GM19324 (cell line): ENCODE results near the gene FAM107B.

Source experiments
- ATAC-seq: cut with Tn5 transposase; IDR thresholded peaks from one replicate; pipeline ENCODE4 v1.9.1; 2021; ENCODE audit warnings: mild to moderate bottlenecking, moderate library complexity; ENCODE audit not compliant: unreplicated experiment, low FRiP score

FAM107B gene

DNA sequence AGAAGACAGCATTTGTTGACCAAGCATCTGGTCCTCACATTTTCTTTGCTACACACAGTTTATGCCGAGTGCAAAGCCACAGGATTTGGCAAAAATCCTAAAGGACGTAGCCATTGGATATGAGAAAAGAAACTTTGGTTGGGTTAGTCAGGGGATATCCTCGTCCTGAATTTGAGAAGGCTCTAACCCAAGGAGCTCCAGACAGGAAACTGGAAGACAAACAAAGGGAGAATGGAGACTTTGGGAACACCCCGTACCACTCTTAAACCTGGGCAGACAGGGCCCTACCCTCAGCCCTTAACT is 297.3 kb downstream of the FAM107B start:
- ATAC-seq = no peak

DNA sequence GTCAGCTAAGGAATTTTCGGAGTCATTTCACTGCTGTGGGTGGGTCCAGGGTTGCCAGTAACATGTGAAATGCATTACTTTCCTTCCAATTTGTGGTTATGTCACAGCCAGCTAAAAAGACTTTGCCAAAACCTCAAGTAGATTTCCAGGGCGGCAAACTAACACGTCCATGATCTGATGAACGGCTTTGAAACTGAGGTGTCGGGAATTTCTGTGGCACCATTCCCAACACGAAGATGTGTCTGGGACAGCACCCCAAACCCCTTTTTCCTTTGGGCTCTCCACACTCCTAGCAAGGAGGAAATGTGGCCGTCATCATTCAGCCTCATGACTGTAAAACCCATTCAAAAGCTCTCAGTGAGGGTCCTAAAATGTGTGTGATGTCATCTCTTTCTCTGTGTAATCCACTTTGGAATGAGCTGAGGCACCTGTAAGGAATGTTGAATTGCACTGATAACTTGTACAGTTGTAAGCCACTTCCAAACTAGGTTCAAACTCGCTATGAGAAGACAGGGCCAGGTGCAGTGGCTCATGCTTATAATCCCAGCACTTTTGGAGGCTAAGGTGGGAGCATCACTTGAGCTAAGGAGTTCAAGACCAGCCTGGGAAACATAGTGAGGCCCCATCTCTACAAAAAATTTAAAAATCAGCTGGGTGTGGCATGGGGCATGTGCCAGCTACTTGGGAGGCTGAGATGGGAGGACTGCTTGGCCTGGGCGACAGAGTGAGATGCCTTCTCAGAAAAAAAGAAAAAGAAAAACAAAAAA is 297.9 kb downstream of the FAM107B start:
- no peak for ATAC-seq

DNA sequence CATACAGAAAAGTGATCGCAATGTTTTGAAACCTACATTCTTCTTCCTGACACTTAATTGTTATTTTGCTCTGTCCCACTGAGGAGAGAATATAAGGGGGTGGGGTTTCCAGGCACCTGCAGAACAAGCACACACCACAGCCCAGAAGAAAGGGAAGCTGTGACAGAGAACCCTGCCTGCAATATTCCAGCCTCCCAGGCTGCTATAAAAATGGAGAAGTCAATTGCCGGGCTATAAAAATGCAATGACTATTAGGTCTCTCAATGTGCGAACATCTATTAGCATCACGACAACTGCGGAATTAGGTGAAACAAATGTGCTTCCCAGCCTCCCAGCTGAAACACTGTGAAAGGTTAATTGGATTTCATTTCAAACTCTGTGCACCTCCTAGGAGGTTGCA is 298.7 kb downstream of the FAM107B start:
- ATAC-seq = no peak

DNA sequence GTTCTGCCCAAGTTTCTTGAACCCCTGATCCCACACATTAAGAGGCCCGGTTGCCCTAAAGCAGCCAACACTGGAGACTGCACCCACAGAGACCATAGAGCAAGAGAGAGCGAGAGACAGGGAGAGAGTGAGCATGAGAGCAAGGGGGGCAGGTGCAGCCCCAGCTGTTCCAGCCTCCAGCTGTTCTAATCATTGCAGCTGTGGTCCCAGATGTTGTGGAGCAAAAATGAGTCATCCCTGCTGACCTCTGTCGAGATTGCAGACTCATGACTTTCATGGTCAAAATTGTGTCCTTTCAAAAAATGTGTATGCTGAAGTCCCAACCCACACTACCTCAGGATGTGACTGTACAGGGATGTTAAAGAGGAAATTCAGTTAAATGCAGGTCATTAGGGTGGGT is 300.0 kb downstream of the FAM107B start:
- no peak for ATAC-seq

DNA sequence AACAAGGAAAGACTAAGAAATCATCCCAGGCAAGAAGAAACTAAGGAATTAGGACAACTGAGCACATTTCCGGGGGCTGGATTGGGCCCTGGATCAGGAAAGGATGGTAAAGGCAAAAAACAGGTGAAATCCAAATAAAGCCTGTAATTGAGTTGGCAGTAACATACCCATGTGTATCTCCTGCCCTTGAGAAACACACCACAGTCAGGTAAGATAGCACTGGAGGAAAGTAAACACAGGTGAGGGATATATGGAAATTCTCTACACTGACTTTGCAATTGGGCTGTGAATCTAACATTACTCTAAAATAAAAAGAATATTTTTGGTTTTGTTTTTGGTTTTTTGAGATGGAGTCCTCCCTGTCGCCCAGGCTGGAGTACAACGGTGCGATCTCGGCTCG is 303.8 kb downstream of the FAM107B start:
- ATAC-seq = no peak

DNA sequence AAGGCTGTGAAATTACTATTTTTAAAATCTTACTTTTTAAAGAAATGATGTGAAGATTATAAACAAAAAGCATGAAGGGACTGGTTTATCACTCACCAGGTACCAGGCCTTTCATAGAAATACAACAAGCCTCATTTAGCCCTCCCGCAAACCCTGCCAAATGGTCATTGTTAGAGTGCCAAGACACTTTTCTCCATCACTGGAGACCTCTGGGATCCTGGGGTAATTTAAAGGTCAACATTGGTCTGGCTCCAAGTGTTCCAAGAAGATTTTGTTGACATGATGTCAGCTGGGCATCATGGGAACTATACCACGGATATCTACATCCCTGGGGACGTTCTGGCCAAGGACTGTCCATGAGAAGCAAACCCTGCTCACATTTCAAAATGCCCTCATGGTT is 306.0 kb downstream of the FAM107B start:
- no peak for ATAC-seq
